Stimulated activated CD8-positive, alpha-beta memory T cell treated with anti-CD3 and anti-CD28 coated beads, Interleukin-7, amount 100 ng/mL, for 4 hours (primary cell): ENCODE data around the gene ZNF512.
"Not testable (repeated sequence)": the region's sequence is repeated elsewhere in the genome, so short reads cannot be mapped to it uniquely, and the experiment has no call there.

Experiments
- DNase-seq, 2 donors: peaks; one replicate each; pipeline ENCODE4 v3.0.0-alpha.2; 2020; ENCODE audit warnings: low read depth in 2 of 2

ZNF512 gene

DNA sequence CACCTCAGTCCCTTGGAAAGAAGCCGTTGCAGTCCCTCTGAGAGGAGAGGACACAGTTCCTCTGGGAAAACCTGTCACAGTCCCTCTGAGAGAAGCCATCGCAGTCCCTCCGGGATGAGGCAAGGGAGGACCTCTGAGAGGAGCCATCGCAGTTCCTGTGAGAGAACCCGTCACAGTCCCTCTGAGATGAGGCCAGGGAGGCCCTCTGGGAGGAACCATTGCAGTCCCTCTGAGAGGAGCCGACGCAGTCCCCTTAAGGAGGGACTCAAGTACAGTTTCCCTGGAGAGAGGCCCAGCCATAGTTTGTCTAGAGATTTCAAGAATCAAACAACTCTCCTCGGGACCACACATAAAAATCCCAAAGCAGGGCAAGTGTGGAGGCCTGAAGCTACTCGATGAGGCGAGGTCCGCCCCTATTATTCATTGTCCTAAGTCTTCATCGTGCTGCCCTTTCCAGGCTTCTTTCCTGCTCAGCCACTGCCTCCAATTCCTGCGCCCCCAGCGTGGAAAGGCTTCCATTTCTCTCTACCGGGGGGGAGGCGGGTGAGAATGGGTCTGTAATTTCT lies 630 bp upstream of the ZNF512 start:
- DNase-seq = peak in 1 of 2 donors; percentile 4

DNA sequence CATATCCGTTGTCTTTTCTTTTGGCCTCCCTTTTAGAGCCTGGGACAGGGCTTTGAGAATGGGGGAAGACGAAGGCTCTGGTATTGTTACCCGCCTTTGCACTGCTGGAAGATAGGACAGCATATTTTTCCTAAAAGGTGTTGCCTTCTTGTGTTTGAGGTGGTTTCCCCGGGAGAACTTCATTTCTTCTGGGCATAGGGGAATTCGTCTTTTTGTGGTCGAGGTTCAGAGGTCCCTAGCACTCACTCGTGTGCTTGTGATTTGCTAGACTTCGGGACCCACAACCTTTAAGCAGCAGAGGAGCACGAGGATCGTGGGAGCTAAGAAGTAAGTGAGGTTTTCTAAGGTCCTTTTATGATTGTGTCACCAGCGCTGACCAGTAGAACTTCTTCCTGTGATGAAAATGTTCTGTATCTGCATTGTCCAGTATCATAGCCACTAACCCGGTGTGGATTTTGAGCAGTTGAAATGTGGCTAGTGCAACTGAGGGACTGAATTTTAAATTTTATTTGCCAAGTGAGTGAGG lies 611 bp downstream of the ZNF512 start:
- DNase-seq = no peak

- DNase-seq = no peak
Measured at GRCh38 chr2:27584597-27584996, 1.8 kb downstream of the ZNF512 start.

GRCh38 chr2:27587025-27587424 lies 4.2 kb downstream of the ZNF512 start:
- no peak for DNase-seq

DNA sequence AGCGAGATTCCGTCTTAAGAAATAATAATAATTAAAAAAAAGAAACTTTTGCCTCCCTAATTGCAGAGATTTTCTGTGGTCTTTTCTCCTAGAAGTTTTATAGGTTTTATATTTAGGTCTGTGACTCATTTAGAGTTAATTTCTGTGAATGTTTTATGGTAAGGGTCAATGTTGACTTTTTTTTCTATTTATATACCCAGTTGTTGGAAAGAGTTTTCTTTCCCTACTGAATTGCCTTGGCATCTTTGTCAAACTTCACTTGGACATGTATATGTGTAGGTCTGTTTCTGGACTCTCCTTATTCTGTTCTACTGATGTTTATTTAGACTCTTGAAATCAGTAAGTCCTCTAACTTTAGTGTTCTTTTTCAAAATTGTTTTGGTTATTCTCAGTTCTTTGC lies 5.5 kb downstream of the ZNF512 start:
- no peak for DNase-seq

DNA sequence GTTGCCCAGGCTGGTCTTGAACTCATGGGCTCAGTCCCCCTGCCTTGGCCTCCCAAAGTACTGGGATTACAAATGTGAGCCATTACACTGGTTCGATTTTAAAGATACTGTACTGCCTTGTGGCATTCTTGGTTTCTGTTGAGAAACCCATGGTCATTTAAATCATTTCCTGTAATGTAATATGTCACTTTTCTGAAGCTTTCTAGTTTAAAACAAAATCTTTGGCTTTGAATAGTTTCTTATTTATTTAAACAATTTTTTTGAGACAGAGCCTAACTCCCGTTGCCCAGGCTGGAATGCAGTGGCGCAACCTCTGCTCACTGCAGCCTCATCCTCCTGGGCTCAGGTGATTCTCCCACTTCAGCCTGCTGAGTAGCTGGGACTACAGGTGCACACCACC lies 8.9 kb downstream of the ZNF512 start:
- no peak for DNase-seq

DNA sequence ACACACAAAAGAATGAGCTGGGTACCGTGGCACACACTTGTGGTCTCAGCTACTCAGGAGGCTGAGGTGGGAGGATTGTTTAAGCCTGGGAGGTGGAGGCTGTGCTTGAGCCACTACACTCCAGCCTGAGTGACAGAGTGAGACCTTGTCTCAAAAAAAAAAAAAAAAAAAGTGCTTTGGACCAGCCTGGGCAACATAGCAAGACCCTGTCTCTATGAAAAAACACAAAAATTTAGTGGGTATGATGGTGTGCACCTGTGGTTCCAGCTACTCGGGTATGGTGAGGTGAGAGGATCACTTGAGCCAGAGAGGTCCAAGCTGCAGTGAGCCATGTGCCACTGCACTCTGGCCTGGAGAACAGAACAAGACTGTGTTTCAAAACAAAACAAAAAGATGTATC lies 10.4 kb downstream of the ZNF512 start:
- no peak for DNase-seq

DNA sequence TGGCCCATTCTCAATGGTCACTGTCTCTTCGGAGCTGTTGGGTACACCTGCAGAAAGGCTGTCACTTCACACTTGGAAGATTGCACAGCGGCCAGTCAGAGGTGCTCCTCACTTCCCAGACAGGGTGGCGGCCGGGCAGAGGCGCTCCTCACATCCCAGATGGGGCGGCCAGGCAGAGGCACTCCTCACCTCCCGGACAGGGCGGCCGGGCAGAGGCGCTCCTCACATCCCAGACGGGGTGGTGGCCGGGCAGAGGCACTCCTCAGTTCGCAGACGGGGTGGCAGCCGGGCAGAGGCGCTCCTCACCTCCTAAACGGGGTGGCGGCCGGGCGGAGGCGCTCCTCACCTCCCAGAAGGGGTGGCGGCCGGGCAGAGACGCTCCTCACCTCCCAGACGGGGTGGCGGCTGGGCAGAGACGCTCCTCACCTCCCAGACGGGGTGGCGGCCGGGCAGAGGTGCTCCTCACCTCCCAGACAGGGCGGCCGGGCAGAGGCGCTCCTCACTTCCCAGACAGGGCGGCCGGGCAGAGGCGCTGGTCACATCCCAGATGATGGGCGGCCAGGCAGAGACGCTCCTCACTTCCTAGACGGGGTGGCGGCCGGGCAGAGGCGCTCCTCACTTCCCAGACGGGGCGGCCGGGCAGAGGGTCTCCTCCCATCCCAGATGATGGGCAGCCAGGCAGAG lies 11.3 kb downstream of the ZNF512 start:
- DNase-seq = not testable (repeated sequence)

DNA sequence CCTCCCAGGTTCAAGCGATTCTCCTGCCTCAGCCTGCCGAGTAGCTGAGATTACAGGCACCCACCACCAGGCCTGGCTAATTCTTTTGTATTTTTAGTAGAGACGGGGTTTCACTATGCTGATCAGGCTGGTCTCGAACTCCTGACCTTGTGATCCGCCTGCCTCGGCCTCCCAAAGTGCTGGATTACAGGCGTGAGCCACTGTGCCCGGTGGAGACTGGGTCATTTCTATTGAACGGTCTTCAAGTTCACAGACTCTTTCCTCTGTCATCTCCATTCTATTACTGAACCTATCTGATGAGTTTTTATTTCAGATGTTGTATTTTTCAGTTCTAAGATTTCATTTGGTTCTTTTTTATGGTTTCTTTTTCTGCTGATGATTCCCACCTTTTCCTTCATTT lies 12.6 kb downstream of the ZNF512 start:
- DNase-seq = not testable (repeated sequence)

GRCh38 chr2:27596627-27597026 lies 13.8 kb downstream of the ZNF512 start:
- DNase-seq = no peak

DNA sequence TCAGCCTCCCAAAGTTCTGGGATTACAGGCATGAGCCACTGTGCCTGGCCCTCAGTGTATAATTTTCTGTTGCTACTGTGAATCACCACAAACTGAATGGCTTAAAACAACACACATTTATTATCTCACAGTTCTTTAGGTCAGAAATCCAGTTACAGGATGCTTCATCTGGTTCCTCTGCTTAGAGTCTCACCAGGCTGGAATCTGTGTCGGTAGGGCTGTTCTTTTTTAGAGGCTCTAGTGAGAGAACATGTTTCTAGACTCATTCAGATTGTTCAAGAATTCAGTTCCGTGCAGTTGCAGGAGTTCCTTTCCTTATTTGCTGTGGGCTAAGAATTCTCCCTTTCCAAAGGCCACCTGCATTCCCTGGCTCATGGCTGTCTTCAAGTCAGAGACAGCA lies 23.8 kb downstream of the ZNF512 start:
- no peak for DNase-seq

- no peak for DNase-seq
Measured at GRCh38 chr2:27613985-27614384, 31.1 kb downstream of the ZNF512 start.

GRCh38 chr2:27615316-27615715 lies 32.5 kb downstream of the ZNF512 start:
- no peak for DNase-seq

DNA sequence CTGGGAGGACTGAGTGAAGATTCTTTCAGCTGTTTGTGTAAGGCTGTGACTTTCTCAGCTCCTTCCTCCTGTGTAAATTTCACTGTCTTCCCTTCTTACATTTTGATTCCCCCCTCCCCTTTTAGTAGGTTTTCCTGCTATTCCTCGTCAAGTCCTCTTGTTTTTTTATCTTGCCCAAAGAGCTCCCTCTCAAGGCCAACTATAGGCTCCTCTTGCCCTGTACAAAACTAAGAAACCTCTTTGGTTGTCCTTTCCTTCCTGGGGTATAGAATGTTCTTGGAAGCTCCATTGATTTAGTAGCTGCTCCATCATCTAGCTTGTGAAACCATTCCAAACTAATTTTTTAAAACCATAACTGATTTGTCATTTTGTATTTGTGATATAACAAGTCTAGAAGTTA lies 38.7 kb downstream of the ZNF512 start:
- DNase-seq = no peak

DNA sequence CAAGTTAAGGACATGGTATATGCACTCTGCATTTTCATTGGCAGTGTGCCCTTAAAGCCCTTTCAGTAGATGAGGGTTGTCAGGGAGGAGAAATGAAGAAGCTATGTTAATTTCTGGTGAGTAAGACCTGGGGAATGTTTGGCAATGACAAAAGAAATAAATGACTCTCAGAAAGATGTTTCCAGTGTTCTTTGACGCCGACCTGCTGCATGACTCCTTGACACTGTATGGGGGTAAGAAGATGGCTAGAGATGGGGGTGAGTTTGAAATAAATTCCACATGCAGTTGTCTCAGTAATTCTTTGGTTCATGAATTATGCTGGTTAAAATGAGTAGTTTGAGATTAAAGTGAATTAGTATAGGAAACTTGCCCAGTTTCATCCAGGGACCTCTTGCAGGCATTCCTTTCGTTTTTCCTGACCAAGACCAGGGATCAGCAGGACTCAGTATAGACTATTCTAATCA lies 40.1 kb downstream of the ZNF512 start:
- DNase-seq = no peak

DNA sequence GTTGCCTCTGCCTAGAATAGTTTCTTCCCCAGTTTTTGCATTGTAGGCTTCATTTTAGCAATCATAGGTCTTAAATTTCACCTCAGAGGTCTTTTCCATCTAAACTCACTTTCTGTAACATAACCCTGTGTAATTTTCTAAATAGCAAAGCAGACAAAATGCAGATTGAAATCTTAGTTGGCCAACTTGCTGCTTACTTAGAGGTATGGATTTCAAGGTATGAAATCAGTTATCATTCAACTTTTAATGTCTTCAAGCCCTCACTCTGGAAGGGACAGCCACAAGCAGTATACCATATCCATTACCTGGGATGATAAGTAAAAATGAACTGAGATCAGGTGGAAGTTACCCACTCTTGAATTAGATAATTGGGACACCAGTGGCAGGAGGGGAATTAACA lies 42.1 kb downstream of the ZNF512 start:
- DNase-seq = no peak

- DNase-seq = not testable (repeated sequence)
Measured at GRCh38 chr2:27626323-27626722, 43.5 kb downstream of the ZNF512 start.

DNA sequence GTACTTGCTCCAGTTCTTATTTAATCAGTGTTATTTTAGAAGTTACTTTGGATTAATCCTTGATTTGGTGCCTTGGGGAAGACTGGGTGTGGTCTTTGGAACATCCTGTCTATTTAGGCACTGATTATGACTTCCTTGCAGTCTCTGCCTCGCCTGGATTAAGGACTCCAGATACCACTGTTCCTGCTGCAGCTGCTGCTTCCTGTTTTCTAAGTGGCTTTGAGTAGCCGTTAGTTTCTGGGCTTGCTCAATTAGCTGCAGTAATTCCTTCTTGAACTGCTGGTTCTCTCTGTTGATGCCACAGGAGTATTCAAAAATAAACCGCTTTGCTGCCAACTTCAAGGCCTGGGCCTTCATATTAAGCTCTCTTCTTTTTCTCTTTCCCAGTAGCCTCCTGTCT lies 44.1 kb downstream of the ZNF512 start:
- DNase-seq = not testable (repeated sequence)

DNA sequence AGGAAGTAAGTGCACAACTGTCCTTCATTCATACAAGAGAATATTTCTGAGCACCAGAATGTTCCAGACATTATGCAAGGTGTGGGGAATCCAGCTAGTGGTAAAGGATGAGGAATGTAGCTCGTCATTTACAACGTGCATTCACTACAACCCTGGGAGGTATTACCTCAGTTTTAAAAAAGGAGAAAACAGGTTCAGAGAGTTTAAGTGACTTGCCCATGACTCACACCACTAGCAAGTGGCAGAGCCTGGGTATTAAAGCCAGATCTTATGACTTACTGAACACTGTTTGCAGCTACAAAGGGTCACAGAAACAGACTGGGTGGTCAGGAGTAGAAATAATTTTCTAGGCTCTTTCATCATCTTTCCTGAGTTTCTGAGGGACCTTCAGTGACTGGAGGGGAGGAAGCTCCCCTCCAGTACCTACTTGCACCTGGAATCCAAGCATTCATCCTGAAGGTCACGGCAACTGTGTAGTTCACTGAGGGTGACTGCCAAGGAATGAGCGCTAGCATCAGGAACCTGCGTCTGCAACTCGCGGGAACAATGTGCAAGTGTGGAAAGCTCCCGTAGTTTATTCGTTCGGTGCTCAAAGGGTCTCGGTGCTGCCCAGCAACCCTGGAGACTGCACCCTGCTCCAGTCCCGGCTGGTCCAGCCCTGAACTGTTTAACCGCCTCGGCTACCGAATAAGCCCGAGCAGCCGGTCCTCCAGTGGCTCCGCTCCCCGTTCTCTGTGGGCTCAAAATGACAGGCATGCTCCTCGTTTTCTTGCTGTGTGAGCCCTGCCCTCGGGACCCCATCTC lies 45.3 kb downstream of the ZNF512 start:
- no peak for DNase-seq

DNA sequence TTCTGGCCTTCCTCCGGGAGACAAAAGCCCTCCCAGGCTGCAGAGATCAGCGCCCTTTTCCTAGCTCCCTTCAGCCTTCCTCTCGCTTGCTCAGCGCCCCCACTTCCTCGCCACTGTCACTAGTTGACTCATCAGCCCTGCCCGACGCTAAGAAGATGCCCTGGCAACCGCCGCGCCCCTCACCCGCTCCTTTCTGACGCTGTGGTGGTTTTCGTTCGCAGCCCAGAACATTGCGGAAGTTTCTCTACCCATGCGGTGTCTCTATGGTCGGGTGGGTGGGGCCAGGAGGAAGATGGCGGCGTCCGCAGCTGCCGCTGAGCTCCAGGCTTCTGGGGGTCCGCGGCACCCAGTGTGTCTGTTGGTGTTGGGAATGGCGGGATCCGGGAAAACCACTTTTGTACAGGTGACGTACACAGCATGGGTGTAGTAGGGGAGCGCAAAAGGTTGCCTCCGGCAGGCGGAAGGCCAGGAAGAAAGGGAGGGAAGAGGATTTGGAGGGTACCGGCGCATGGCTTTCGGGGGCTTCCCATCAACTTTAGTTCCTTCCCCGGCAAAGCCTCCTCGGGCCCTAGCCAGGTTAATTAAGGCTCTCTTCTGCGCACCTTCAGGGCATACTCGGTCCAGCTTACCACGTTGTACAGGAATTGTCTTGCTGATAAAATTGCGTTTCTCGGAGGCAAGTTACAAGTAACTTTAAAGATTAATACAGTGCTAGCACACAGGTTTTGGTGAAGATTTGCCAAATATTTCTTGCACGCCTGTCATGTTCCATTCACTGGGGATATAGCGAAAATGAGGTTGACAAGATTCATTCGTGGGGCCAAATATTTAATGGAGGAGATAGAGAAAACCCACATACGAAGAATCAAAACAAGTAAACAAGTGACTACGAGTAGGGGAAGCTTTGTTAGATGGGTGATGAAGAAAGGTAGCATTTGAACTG lies 46.2 kb downstream of the ZNF512 start, which contains the start of the genes CCDC121 and GPN1:
Gene CCDC121, minus strand, starts transcription at position 246 of the 943 bp plus-strand sequence. CDS start 1,213 bp downstream, outside the sequence.
Gene GPN1, plus strand, starts transcription at position 284 of the 943 bp plus-strand sequence. Its CDS starts 9 bp downstream, at position 293.
- DNase-seq = peak; percentile 95

GRCh38 chr2:27630257-27630656 lies 47.4 kb downstream of the ZNF512 start:
- DNase-seq = not testable (repeated sequence)
